GM12878 (cell line): ENCODE measurements around the gene RBL2. TPM values are rescaled to one million over a fixed set of nuclear protein-coding genes. Genes with fewer than 3 reads are reported as not detected.

Source experiments
- CHD2 ChIP-seq: IDR thresholded peaks from 2 replicates; pipeline ENCODE4 v1.6.1; 2011; ENCODE audit warnings: low read depth, low read length, improper control_type of control experiment, borderline replicate concordance
- HDGF ChIP-seq: fragments of 450-650 bp; IDR thresholded peaks from 2 replicates; pipeline ENCODE4 v1.6.1; 2016; ENCODE audit warnings: antibody characterized with exemption
- HSF1 ChIP-seq: fragments of 150-350 bp; IDR thresholded peaks from 2 replicates; pipeline ENCODE4 v1.6.1; 2014; ENCODE audit warnings: mild to moderate bottlenecking, low read depth, low read length
- IKZF1 ChIP-seq: fragments of 450-650 bp; conservative IDR thresholded peaks from 2 replicates; pipeline ENCODE4 v1.6.1; 2017; ENCODE audit warnings: antibody characterized with exemption, mild to moderate bottlenecking
- IRF3 ChIP-seq: fragments of 450-650 bp; IDR thresholded peaks from 2 replicates; pipeline ENCODE4 v1.6.1; 2014; ENCODE audit warnings: mild to moderate bottlenecking
- MEF2B ChIP-seq: fragments of 450-650 bp; IDR thresholded peaks from 2 replicates; pipeline ENCODE4 v1.6.1; 2018; ENCODE audit warnings: mild to moderate bottlenecking, moderate library complexity; ENCODE audit not compliant: partially characterized antibody, poor library complexity, severe bottlenecking
- MLLT1 ChIP-seq: fragments of 450-650 bp; IDR thresholded peaks from 2 replicates; pipeline ENCODE4 v1.6.1; 2016; ENCODE audit warnings: mild to moderate bottlenecking
- MTA3 ChIP-seq: IDR thresholded peaks from 2 replicates; pipeline ENCODE4 v1.6.1; 2012; ENCODE audit warnings: low read length, inconsistent platforms, borderline replicate concordance
- MYC ChIP-seq: IDR thresholded peaks from 2 replicates; pipeline ENCODE4 v1.6.1; 2011; ENCODE audit warnings: mild to moderate bottlenecking, low read length, moderate library complexity, inconsistent platforms; ENCODE audit not compliant: insufficient read depth, insufficient replicate concordance, insufficient read length, severe bottlenecking
- NBN ChIP-seq: fragments of 450-650 bp; IDR thresholded peaks from 2 replicates; pipeline ENCODE4 v1.6.1; 2016
- RAD21 ChIP-seq: IDR thresholded peaks from 2 replicates; pipeline ENCODE4 v1.6.1; 2011; ENCODE audit warnings: mild to moderate bottlenecking, low read depth, low read length, moderate library complexity; ENCODE audit not compliant: insufficient read depth
- SIN3A ChIP-seq: IDR thresholded peaks from 2 replicates; pipeline ENCODE4 v1.6.1; 2012; ENCODE audit warnings: low read depth, low read length, improper control_type of control experiment
- polyA plus RNA-seq, 11 experiments: library from polyadenylated mRNA; depleted of rRNA in 4 of 11; unstranded in 6 of 11; stranded (reverse) in 5 of 11; fragments of >200 nt; fragmentation: Nextera tagmentation in 4 of 11; fragmentation: Illumina TruSeq in 1 of 11; extraction: Ambion mirVana in 4 of 11; extraction: Trizol in 1 of 11; gene quantifications; 1 replicate in 1 of 11; 2 replicates in 10 of 11; pipeline versions ENCODE4 v1.2.1 to v1.2.3, GENCODE V29; 2011 to 2016; ENCODE audit warnings: inconsistent platforms in 2 of 11, missing spikeins in 2 of 11, low read depth in 1 of 11
- total RNA-seq, 4 experiments: library from RNA; depleted of rRNA in 3 of 4; stranded (reverse); fragments of >200 nt in 3 of 4; fragmentation: Illumina TruSeq in 1 of 4; extraction: Trizol in 1 of 4; gene quantifications; 2 replicates each; pipeline versions ENCODE4 v1.2.1 to v1.2.3, GENCODE V29; 2013 to 2021
- TF ChIP-seq, protein P1 (sequence below): fragments of 450-650 bp; IDR thresholded peaks from 2 replicates; pipeline ENCODE4 v1.6.1; 2017; ENCODE audit warnings: mild to moderate bottlenecking, moderate library complexity
- TF ChIP-seq, protein P2 (sequence below): IDR thresholded peaks from 2 replicates; pipeline ENCODE4 v1.6.1; 2011; ENCODE audit warnings: borderline replicate concordance, low read depth, mild to moderate bottlenecking, moderate library complexity, mixed read lengths, low read length; ENCODE audit not compliant: insufficient read depth; ENCODE audit errors: extremely low read length
- TF ChIP-seq, protein P3 (sequence below): fragments of 450-650 bp; formaldehyde crosslinking; IDR thresholded peaks from 2 replicates; pipeline ENCODE4 v1.4.0; 2022; ENCODE audit warnings: mild to moderate bottlenecking, moderate library complexity

The RBL2 gene
- total and polyA plus RNA-seq, 10 of the 15 experiments (the other 5 are each of a cell fraction or from before 2014, with no cell fraction given): 10.0 to 107 (median 39.0) TPM

DNA sequence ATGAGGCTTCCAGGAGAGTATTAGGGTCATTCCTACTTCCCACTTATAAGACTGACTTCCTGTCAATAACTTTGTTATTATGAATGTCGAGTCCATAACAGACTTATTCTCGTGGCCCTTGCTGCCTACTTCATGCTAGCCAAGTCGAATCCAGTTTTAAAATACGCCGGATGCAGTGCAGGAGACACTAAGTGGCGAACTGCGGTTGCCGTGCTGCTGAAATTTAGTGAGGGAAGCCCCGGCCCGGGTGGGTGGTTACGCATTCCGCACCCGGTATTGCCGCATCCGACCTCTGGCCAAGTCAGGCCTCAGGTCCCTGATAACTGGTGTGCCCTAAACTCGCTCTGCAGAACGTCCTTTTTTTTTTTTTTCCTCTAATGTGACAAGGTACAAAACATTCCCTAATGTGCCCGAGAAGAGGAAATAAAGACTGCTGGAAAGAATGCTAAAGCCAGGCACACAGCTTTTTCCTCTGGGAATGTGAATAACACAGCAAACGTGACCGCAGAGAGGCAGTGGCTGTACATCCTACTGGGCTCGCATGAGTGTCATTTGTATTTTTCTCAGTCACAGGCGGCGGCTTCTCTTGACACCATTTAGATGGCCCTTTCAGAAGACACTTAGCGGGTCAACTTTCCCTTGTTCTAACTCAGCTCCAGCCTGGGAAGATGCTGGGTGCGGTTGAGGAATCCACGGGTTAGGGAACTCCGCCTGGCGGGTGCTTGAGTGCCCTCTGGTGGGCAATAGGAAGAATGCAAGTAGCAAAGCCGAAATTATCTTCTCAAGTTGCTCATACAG is 75.8 kb downstream of the RBL2 start (continued):
- TF ChIP-seq HSF1: no peak
- TF ChIP-seq MEF2B: no peak
- TF ChIP-seq, protein P1, sequence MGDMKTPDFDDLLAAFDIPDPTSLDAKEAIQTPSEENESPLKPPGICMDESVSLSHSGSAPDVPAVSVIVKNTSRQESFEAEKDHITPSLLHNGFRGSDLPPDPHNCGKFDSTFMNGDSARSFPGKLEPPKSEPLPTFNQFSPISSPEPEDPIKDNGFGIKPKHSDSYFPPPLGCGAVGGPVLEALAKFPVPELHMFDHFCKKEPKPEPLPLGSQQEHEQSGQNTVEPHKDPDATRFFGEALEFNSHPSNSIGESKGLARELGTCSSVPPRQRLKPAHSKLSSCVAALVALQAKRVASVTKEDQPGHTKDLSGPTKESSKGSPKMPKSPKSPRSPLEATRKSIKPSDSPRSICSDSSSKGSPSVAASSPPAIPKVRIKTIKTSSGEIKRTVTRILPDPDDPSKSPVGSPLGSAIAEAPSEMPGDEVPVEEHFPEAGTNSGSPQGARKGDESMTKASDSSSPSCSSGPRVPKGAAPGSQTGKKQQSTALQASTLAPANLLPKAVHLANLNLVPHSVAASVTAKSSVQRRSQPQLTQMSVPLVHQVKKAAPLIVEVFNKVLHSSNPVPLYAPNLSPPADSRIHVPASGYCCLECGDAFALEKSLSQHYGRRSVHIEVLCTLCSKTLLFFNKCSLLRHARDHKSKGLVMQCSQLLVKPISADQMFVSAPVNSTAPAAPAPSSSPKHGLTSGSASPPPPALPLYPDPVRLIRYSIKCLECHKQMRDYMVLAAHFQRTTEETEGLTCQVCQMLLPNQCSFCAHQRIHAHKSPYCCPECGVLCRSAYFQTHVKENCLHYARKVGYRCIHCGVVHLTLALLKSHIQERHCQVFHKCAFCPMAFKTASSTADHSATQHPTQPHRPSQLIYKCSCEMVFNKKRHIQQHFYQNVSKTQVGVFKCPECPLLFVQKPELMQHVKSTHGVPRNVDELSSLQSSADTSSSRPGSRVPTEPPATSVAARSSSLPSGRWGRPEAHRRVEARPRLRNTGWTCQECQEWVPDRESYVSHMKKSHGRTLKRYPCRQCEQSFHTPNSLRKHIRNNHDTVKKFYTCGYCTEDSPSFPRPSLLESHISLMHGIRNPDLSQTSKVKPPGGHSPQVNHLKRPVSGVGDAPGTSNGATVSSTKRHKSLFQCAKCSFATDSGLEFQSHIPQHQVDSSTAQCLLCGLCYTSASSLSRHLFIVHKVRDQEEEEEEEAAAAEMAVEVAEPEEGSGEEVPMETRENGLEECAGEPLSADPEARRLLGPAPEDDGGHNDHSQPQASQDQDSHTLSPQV: 0 out of 2 replicates have a peak, but pooled peaks have one; percentile 19
- TF ChIP-seq, protein P2, sequence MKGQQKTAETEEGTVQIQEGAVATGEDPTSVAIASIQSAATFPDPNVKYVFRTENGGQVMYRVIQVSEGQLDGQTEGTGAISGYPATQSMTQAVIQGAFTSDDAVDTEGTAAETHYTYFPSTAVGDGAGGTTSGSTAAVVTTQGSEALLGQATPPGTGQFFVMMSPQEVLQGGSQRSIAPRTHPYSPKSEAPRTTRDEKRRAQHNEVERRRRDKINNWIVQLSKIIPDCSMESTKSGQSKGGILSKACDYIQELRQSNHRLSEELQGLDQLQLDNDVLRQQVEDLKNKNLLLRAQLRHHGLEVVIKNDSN: no peak
- TF ChIP-seq RAD21: peak; percentile 82
- no peak for TF ChIP-seq HDGF
- TF ChIP-seq, protein P3, sequence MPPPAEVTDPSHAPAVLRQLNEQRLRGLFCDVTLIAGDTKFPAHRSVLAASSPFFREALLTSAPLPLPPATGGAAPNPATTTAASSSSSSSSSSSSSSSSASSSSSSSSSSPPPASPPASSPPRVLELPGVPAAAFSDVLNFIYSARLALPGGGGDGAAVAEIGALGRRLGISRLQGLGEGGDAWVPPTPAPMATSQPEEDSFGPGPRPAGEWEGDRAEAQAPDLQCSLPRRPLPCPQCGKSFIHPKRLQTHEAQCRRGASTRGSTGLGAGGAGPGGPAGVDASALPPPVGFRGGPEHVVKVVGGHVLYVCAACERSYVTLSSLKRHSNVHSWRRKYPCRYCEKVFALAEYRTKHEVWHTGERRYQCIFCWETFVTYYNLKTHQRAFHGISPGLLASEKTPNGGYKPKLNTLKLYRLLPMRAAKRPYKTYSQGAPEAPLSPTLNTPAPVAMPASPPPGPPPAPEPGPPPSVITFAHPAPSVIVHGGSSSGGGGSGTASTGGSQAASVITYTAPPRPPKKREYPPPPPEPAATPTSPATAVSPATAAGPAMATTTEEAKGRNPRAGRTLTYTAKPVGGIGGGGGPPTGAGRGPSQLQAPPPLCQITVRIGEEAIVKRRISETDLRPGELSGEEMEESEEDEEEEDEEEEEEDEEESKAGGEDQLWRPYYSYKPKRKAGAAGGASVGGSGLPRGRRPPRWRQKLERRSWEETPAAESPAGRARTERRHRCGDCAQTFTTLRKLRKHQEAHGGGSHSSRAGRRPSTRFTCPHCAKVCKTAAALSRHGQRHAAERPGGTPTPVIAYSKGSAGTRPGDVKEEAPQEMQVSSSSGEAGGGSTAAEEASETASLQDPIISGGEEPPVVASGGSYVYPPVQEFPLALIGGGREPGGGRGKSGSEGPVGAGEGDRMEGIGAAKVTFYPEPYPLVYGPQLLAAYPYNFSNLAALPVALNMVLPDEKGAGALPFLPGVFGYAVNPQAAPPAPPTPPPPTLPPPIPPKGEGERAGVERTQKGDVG (CRISPR knock-in tag): no peak
- TF ChIP-seq IRF3: no peak
- no peak for TF ChIP-seq SIN3A
- 0 out of 2 replicates have a peak, but pooled peaks have one; percentile 52 for TF ChIP-seq NBN
- no peak for TF ChIP-seq MYC
- peak; percentile 92 for TF ChIP-seq IKZF1
- TF ChIP-seq CHD2: no peak
- TF ChIP-seq MTA3: no peak
- 0 out of 2 replicates have a peak, but pooled peaks have one; percentile 32 for TF ChIP-seq MLLT1
